GM23248 (cell line): ENCODE measurements around the gene CDC16. TPM values are rescaled to one million over a fixed set of nuclear protein-coding genes. Genes with fewer than 3 reads are reported as not detected.

Experiments used
- DNase-seq: peaks from one replicate; pipeline ENCODE4 v3.0.0-alpha.2; 2015
- H2AFZ ChIP-seq: fragments of 200-600 bp; sonication (generic); 2 replicates; pipeline ENCODE4 v1.6.1; 2016; ENCODE audit warnings: antibody characterized with exemption
- H3F3A ChIP-seq: fragments of 200-600 bp; sonication (generic); 2 replicates; pipeline ENCODE4 v1.6.1; 2016; ENCODE audit warnings: mild to moderate bottlenecking, antibody characterized with exemption, mixed run types; ENCODE audit not compliant: insufficient read depth
- H3K27ac ChIP-seq: fragments of 200-600 bp; sonication (generic); 2 replicates; pipeline ENCODE4 v1.5.1; 2016; ENCODE audit warnings: mild to moderate bottlenecking
- H3K27me3 ChIP-seq: fragments of 200-600 bp; sonication (generic); replicated peaks from 2 replicates; pipeline ENCODE4 v1.6.1; 2016; ENCODE audit warnings: mild to moderate bottlenecking; ENCODE audit not compliant: insufficient read depth
- H3K36me3 ChIP-seq: fragments of 200-600 bp; sonication (generic); 2 replicates; pipeline ENCODE4 v1.6.1; 2016; ENCODE audit warnings: low read depth, mild to moderate bottlenecking
- H3K4me1 ChIP-seq: fragments of 200-600 bp; sonication (generic); 2 replicates; pipeline ENCODE4 v1.6.1; 2016; ENCODE audit warnings: mild to moderate bottlenecking; ENCODE audit not compliant: insufficient read depth
- H3K4me2 ChIP-seq: fragments of 200-600 bp; sonication (generic); one replicate; pipeline ENCODE4 v1.6.1; 2016; ENCODE audit warnings: mild to moderate bottlenecking; ENCODE audit not compliant: unreplicated experiment
- H3K4me3 ChIP-seq: fragments of 200-600 bp; sonication (generic); 2 replicates; pipeline ENCODE4 v1.5.1; 2016; ENCODE audit warnings: mild to moderate bottlenecking
- H3K79me2 ChIP-seq: fragments of 200-600 bp; sonication (generic); 2 replicates; pipeline ENCODE4 v1.6.1; 2016; ENCODE audit warnings: mild to moderate bottlenecking; ENCODE audit not compliant: insufficient read depth
- H3K9ac ChIP-seq: fragments of 200-600 bp; sonication (generic); 2 replicates; pipeline ENCODE4 v1.6.1; 2016; ENCODE audit warnings: mild to moderate bottlenecking
- H3K9me2 ChIP-seq: fragments of 200-600 bp; sonication (generic); 2 replicates; pipeline ENCODE4 v1.6.1; 2016; ENCODE audit warnings: mixed run types, mild to moderate bottlenecking, moderate library complexity; ENCODE audit not compliant: insufficient read depth
- H3K9me3 ChIP-seq: fragments of 200-600 bp; sonication (generic); one replicate; pipeline ENCODE4 v1.6.1; 2017; ENCODE audit warnings: low read depth
- H4K20me1 ChIP-seq: fragments of 200-600 bp; sonication (generic); 2 replicates; pipeline ENCODE4 v1.6.0; 2016; ENCODE audit not compliant: insufficient read depth
- EZH2 ChIP-seq: fragments of 200-600 bp; sonication (generic); IDR thresholded peaks from 2 replicates; pipeline ENCODE4 v1.6.1; 2018; ENCODE audit warnings: antibody characterized with exemption, mild to moderate bottlenecking; ENCODE audit not compliant: insufficient read depth, poor library complexity, severe bottlenecking
- EZH2phosphoT487 ChIP-seq: fragments of 200-600 bp; sonication (generic); IDR thresholded peaks from 2 replicates; pipeline ENCODE4 v1.6.1; 2018; ENCODE audit warnings: antibody characterized with exemption, moderate library complexity, mild to moderate bottlenecking, low read depth; ENCODE audit not compliant: insufficient read depth
- WGBS, 2 experiments: methylation state at CpG; one replicate each; pipeline ENCODE4 v1.1.6; 2015 to 2017; ENCODE audit warnings: low lambda C conversion rate in 2 of 2, low coverage in 1 of 2; ENCODE audit errors: missing lambda C conversion rate in 2 of 2; 5-methylcytosine and 5-hydroxymethylcytosine counted together
- in situ Hi-C: fragments of 300-500 bp; cut with MboI; formaldehyde crosslinking; loops from 2 replicates; pipeline ENCODE4 v1.15.0; 2020
- polyA plus RNA-seq: library from polyadenylated mRNA; unstranded; fragments of >200 nt; fragmentation: Nextera tagmentation; extraction: Ambion mirVana; gene quantifications from 2 replicates; pipeline ENCODE4 v1.2.1, GENCODE V29; 2016
- total RNA-seq: library from RNA; depleted of rRNA; stranded (reverse); fragments of >200 nt; shearing (Covaris generic); gene quantifications from 2 replicates; pipeline ENCODE4 v1.2.3, GENCODE V29; 2014

Gene CDC16
- total and polyA plus RNA-seq, 2 experiments from 2014 or later = 60.2 to 80.0 TPM

DNA sequence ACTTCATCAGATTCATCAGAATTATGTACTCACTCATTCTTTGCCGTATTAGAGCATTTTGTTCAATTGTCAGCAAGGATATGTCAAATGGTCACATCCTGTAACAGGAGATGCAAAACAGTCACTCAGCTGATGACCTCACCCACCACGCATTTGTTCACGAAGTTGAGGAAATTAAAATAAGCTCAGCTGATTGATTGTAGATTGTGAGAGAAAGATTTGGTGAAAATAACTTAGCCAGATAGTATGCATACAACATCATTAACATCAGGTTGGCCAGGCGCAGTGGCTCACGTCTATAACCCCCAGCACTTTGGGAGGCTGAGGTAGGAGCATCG lies 22.6 kb upstream of the CDC16 start:
- Histone ChIP-seq H3K9ac (no peak overlapping the region), H3K79me2 (no peaks in the 10 kb centered on the region), H3K27ac (no peak overlapping the region), H3K4me1 (no peaks in the 10 kb centered on the region), H3K27me3 (no peaks in the 10 kb centered on the region), H3K4me2 (peak overlapping the region; percentile 2), H3K9me3 (no peaks in the 10 kb centered on the region), H3K4me3 (peak overlapping the region; percentile 50), H2AFZ (peak overlapping the region; percentile 53), H3F3A (no peaks in the 10 kb centered on the region), H4K20me1 (no peaks in the 10 kb centered on the region), H3K36me3 (no peaks in the 10 kb centered on the region), H3K9me2 (no peaks in the 10 kb centered on the region)
- in situ Hi-C loops = no loop called here
- TF ChIP-seq EZH2 = no peak
- TF ChIP-seq EZH2phosphoT487 = no peak
- peak; percentile 51 for DNase-seq
- 44 to 46% methylated on average over 6 of the region's 6 CpGs for WGBS, 2 experiments

DNA sequence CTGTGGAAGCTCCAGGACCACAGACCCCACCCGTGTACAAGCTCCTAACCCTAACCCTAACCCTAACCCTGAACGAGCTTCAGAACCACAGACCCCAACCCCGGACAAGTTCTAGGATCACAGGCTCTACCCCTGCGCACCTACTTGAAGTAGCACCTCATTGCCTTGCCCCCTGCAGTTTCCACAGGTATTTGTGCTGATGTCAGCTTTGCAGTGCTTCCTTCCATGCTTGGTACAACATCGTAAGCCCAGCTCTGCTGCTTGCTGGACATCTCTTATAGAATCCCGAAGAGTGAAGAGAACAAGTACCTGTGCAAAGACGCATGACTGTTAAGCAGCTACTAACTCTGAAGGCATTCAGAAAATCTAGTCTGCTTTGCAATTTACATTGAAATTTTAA lies 20.7 kb upstream of the CDC16 start:
- H3K27me3 ChIP-seq = no peaks in the 10 kb centered on the region
- no peak overlapping the region for H2AFZ ChIP-seq
- no peaks in the 10 kb centered on the region for H3K36me3 ChIP-seq
- in situ Hi-C loops = no loop called here
- no peaks in the 10 kb centered on the region for H4K20me1 ChIP-seq
- H3K79me2 ChIP-seq = no peaks in the 10 kb centered on the region
- no peaks in the 10 kb centered on the region for H3K4me1 ChIP-seq
- H3K4me3 ChIP-seq = no peak overlapping the region
- H3K9me2 ChIP-seq = no peaks in the 10 kb centered on the region
- TF ChIP-seq EZH2phosphoT487 (no peak), EZH2 (no peak)
- 88 to 91% methylated on average over 7 of the region's 7 CpGs for WGBS, 2 experiments
- H3K27ac ChIP-seq = no peak overlapping the region
- H3K9ac ChIP-seq = no peak overlapping the region
- no peak for DNase-seq
- no peak overlapping the region for H3K4me2 ChIP-seq
- H3F3A ChIP-seq = no peaks in the 10 kb centered on the region
- no peaks in the 10 kb centered on the region for H3K9me3 ChIP-seq

DNA sequence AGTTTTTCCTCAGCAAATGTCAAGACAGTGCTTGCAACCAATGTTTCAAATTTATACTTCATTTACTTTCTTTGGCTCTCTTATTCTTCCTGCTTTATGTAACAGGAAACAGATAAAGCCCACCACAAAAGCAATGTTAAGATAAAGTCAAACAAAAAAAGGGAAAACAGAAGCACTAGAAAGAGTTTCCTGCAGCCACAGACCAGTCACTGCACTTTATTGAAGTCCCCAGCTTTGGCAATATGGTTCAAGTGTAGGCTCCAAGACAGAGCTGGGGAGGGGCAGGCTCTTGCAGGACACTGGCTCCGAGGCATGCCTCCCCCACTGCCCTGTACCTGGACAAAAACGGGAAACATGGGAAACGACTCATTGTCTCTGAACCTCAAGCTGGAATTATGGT lies 15.3 kb upstream of the CDC16 start:
- no peaks in the 10 kb centered on the region for H4K20me1 ChIP-seq
- H3K9me3 ChIP-seq = no peaks in the 10 kb centered on the region
- no peaks in the 10 kb centered on the region for H3K9me2 ChIP-seq
- no peaks in the 10 kb centered on the region for H3K27me3 ChIP-seq
- WGBS, 2 experiments = 62 to 70% methylated on average over 3 of the region's 3 CpGs
- no peak for DNase-seq
- H3K27ac ChIP-seq = no peak overlapping the region
- in situ Hi-C loops = no loop called here
- H3K36me3 ChIP-seq = no peaks in the 10 kb centered on the region
- H3K4me1 ChIP-seq = no peaks in the 10 kb centered on the region
- no peak overlapping the region for H3K4me2 ChIP-seq
- no peak for TF ChIP-seq EZH2
- TF ChIP-seq EZH2phosphoT487 = no peak
- no peaks in the 10 kb centered on the region for H3K79me2 ChIP-seq
- no peak overlapping the region for H3K4me3 ChIP-seq
- H3K9ac ChIP-seq = no peak overlapping the region
- H3F3A ChIP-seq = no peaks in the 10 kb centered on the region
- H2AFZ ChIP-seq = no peak overlapping the region

DNA sequence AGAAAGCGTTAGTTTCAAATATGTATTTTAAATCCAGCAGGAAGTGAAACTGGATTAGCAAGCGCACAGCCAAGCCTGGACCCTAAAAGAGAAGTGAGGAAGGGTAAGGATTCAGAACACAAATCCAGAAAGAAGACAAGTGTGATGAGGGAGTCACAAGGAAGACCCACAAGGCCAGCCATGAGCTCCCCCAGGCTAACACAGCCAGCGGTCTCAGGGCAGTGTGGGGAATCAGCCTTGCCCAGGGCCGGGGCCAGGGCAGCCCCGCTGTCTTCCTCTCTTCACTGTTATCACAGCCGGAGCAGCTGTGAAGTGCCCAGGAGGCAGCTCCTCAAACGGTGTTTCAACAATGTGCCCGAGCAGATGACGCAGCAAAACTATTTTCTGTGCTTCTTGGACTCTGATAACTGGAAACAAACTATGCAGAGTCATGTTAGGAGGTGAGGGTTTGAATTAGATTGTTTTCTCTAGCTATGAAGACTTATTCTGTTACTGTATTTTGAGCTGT lies 12.2 kb upstream of the CDC16 start:
- H3K4me1 ChIP-seq = no peaks in the 10 kb centered on the region
- no peaks in the 10 kb centered on the region for H3F3A ChIP-seq
- H3K9ac ChIP-seq = no peak overlapping the region
- in situ Hi-C loops = no loop called here
- H3K9me3 ChIP-seq = no peaks in the 10 kb centered on the region
- H3K9me2 ChIP-seq = no peaks in the 10 kb centered on the region
- WGBS, 2 experiments = 84 to 90% methylated on average over 9 of the region's 9 CpGs
- DNase-seq = no peak
- no peak overlapping the region for H3K27ac ChIP-seq
- H3K79me2 ChIP-seq = no peaks in the 10 kb centered on the region
- TF ChIP-seq EZH2 = no peak
- H3K4me3 ChIP-seq = no peak overlapping the region
- no peak overlapping the region for H2AFZ ChIP-seq
- H3K27me3 ChIP-seq = no peaks in the 10 kb centered on the region
- H3K36me3 ChIP-seq = no peaks in the 10 kb centered on the region
- no peaks in the 10 kb centered on the region for H4K20me1 ChIP-seq
- H3K4me2 ChIP-seq = no peak overlapping the region

DNA sequence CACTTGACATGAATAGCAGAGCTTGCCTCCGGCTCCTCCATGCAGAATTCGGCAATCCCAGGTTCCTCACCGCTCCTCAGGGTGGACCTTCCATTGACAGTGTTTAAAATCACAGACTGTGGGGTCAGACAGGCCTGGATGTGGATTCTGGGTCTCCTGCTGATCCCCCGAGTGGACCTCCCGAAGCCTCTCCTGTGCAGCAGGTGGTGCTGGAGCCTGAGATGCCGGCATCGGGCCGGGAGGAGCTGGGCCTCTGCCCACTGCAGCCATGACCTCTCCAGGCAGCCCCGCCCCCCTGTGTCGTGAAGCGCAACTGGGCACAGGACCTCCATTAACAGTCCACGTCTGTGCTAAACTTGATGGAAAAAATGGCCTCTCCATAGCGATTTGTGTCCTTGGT lies 10.5 kb upstream of the CDC16 start:
- Histone ChIP-seq H3K27ac (no peak overlapping the region), H3K4me1 (peaks cover 2% of the 10 kb centered on the region), H3K36me3 (no peaks in the 10 kb centered on the region), H3K4me3 (no peak overlapping the region), H3K9me2 (no peaks in the 10 kb centered on the region), H3K4me2 (no peak overlapping the region), H3F3A (peaks cover 2% of the 10 kb centered on the region), H4K20me1 (no peaks in the 10 kb centered on the region), H3K79me2 (no peaks in the 10 kb centered on the region), H3K27me3 (no peaks in the 10 kb centered on the region), H2AFZ (no peak overlapping the region), H3K9ac (no peak overlapping the region), H3K9me3 (no peaks in the 10 kb centered on the region)
- WGBS, 2 experiments = 88 to 93% methylated on average over 13 of the region's 13 CpGs
- DNase-seq = no peak
- in situ Hi-C loops = no loop called here
- TF ChIP-seq EZH2 (no peak), EZH2phosphoT487 (no peak)
